ENCODE results near the gene PIAS1. TPM values are rescaled to one million over a fixed set of nuclear protein-coding genes. Genes with fewer than 3 reads are reported as not detected.
A peak's percentile ranks its signal among the peaks of the same experiment; 100 is the strongest.

Gene PIAS1
- total RNA-seq, 1 experiment from 2014 or later = 29.7 TPM

- H3K36me3 Mint-ChIP-seq = peaks cover 21% of the 10 kb centered on the region
- no peak for DNase-seq (ENCODE audit: low spot score)
- CTCF ChIA-PET = no interaction called here
- TF ChIP-seq EMX1 (CRISPR knock-in tag; IDR thresholded peaks at IDR 0.05) = no peak
- TF ChIP-seq ZNF219 (CRISPR knock-in tag; IDR thresholded peaks at IDR 0.05; ENCODE audit: borderline replicate concordance) = no peak
- H3K9me3 Mint-ChIP-seq = peaks cover 21% of the 10 kb centered on the region
- H3K4me3 Mint-ChIP-seq = no peak overlapping the region
- H3K4me1 Mint-ChIP-seq = peaks cover 11% of the 10 kb centered on the region
- no peaks in the 10 kb centered on the region for H3K27me3 Mint-ChIP-seq (ENCODE audit: low read depth)
- POLR2A ChIA-PET = no interaction called here
- no peak overlapping the region for H3K27ac Mint-ChIP-seq
- no peak for ATAC-seq
These were observed 49.5 kb downstream of the PIAS1 start for GRCh38 chr15:68103603-68104002.

- Mint-ChIP-seq H3K4me1 (peaks cover 11% of the 10 kb centered on the region), H3K27ac (0 out of 2 replicates have a peak overlapping the region, but pooled peaks have one; percentile 52), H3K36me3 (peaks cover 21% of the 10 kb centered on the region), H3K9me3 (peaks cover 21% of the 10 kb centered on the region), H3K27me3 (ENCODE audit: low read depth) (no peaks in the 10 kb centered on the region), H3K4me3 (no peak overlapping the region)
- ATAC-seq = peak; percentile 71
- no peak for DNase-seq (ENCODE audit: low spot score)
- ChIA-PET POLR2A (interaction anchor here (1.0 kb wide), 1 partner anchor 53 kb away, joined by 3 read pairs; the partner anchor contains the start of gene PIAS1), CTCF (interaction anchor here (0.7 to 1.0 kb wide), 2 partner anchors 48 to 244 kb away, joined by 4 to 7 read pairs; no protein-coding TSS in a partner anchor)
- TF ChIP-seq GABPB1 (CRISPR knock-in tag; IDR thresholded peaks at IDR 0.05) (no peak), NR2C2 (CRISPR knock-in tag; IDR thresholded peaks at IDR 0.05) (no peak), NFYB (CRISPR knock-in tag; conservative IDR thresholded peaks at IDR 0.05; ENCODE audit: low read depth) (no peak), OVOL2 (CRISPR knock-in tag; IDR thresholded peaks at IDR 0.05; ENCODE audit: borderline replicate concordance) (no peak), USF1 (CRISPR knock-in tag; IDR thresholded peaks at IDR 0.05) (no peak), ZNF425 (CRISPR knock-in tag; conservative IDR thresholded peaks at IDR 0.05) (no peak), ZNF138 (CRISPR knock-in tag; conservative IDR thresholded peaks at IDR 0.05) (no peak), CDX4 (CRISPR knock-in tag; IDR thresholded peaks at IDR 0.05; ENCODE audit: borderline replicate concordance) (no peak), ATF3 (CRISPR knock-in tag; conservative IDR thresholded peaks at IDR 0.05) (no peak), MXD4 (CRISPR knock-in tag; IDR thresholded peaks at IDR 0.05; ENCODE audit: borderline replicate concordance) (no peak), MAX (CRISPR knock-in tag; IDR thresholded peaks at IDR 0.05) (no peak), ZNF512 (CRISPR knock-in tag; IDR thresholded peaks at IDR 0.05; ENCODE audit: borderline replicate concordance) (no peak), PREB (CRISPR knock-in tag; IDR thresholded peaks at IDR 0.05; ENCODE audit: borderline replicate concordance) (no peak), ATF1 (CRISPR knock-in tag; IDR thresholded peaks at IDR 0.05) (no peak), ZMAT4 (CRISPR knock-in tag; IDR thresholded peaks at IDR 0.05) (no peak), IRF1 (CRISPR knock-in tag; IDR thresholded peaks at IDR 0.05) (no peak), SP1 (CRISPR knock-in tag; conservative IDR thresholded peaks at IDR 0.05) (no peak), KAT7 (CRISPR knock-in tag; IDR thresholded peaks at IDR 0.05; ENCODE audit: borderline replicate concordance) (no peak), PRRX2 (CRISPR knock-in tag; IDR thresholded peaks at IDR 0.05) (no peak), TEAD4 (CRISPR knock-in tag; IDR thresholded peaks at IDR 0.05) (no peak)
These were observed 52.5 kb downstream of the PIAS1 start for GRCh38 chr15:68106656-68107055.

Data from WTC11 (cell line).